HK-2 (cell line): ENCODE results near the gene CDK6.
"Not testable (repeated sequence)": the region's sequence is repeated elsewhere in the genome, so short reads cannot be mapped to it uniquely, and the experiment has no call there.

Experiments
- DNase-seq: peaks from one replicate; pipeline ENCODE4 v3.0.0-alpha.2; 2018; ENCODE audit not compliant: unreplicated experiment

CDK6 gene

GRCh38 chr7:92623544-92623943 lies 212.8 kb downstream of the CDK6 start:
- DNase-seq: no peak

- DNase-seq: no peak
Measured at GRCh38 chr7:92622685-92623084, 213.7 kb downstream of the CDK6 start.

- DNase-seq: no peak
Measured at GRCh38 chr7:92622030-92622429, 214.3 kb downstream of the CDK6 start.

GRCh38 chr7:92621561-92622023 lies 214.8 kb downstream of the CDK6 start:
- no peak for DNase-seq

- peak; percentile 53 for DNase-seq
Measured at GRCh38 chr7:92621026-92621540, 215.3 kb downstream of the CDK6 start.

- no peak for DNase-seq
Measured at GRCh38 chr7:92615861-92616260, 220.5 kb downstream of the CDK6 start.

- no peak for DNase-seq
Measured at GRCh38 chr7:92614660-92615174, 221.7 kb downstream of the CDK6 start.

GRCh38 chr7:92613720-92614119 lies 222.7 kb downstream of the CDK6 start:
- no peak for DNase-seq

GRCh38 chr7:92613214-92613613 lies 223.2 kb downstream of the CDK6 start:
- no peak for DNase-seq

GRCh38 chr7:92612501-92612900 lies 223.9 kb downstream of the CDK6 start:
- DNase-seq: no peak

GRCh38 chr7:92611735-92612134 lies 224.6 kb downstream of the CDK6 start:
- no peak for DNase-seq

GRCh38 chr7:92609921-92610518 lies 226.4 kb downstream of the CDK6 start:
- no peak for DNase-seq

- DNase-seq: no peak
Measured at GRCh38 chr7:92608380-92609322, 227.7 kb downstream of the CDK6 start.

GRCh38 chr7:92606985-92607384 lies 229.4 kb downstream of the CDK6 start:
- DNase-seq: no peak

GRCh38 chr7:92604517-92604916 lies 231.9 kb downstream of the CDK6 start:
- DNase-seq: not testable (repeated sequence)

GRCh38 chr7:92603089-92603445 lies 233.3 kb downstream of the CDK6 start:
- no peak for DNase-seq

GRCh38 chr7:92602352-92603088 lies 233.9 kb downstream of the CDK6 start:
- no peak for DNase-seq

- DNase-seq: no peak
Measured at GRCh38 chr7:92598310-92598981, 237.9 kb downstream of the CDK6 start.

GRCh38 chr7:92595281-92595680 lies 241.1 kb downstream of the CDK6 start:
- no peak for DNase-seq

- DNase-seq: no peak
Measured at GRCh38 chr7:92594746-92595145, 241.6 kb downstream of the CDK6 start.

- DNase-seq: no peak
Measured at GRCh38 chr7:92590711-92591310, 245.6 kb downstream of the CDK6 start.
